WTC11 (cell line): Measurements from ENCODE around the gene ANK2. TPM values are rescaled to one million over a fixed set of nuclear protein-coding genes. Genes with fewer than 3 reads are reported as not detected.

Source experiments
- ATAC-seq: fragments of 200-7000 bp; cut with Tn5 transposase; 2 replicates; pipeline ENCODE4 v1.10.0; 2021; ENCODE audit warnings: mild to moderate bottlenecking, moderate library complexity
- CTCF ChIA-PET: fragments of 300-600 bp; sonication (Branson Sonifier 250); formaldehyde crosslinking; loops from one replicate; lab custom pipeline; 2021; ENCODE audit warnings: antibody characterized with exemption; lab: Charles Lee
- POLR2A ChIA-PET: fragments of 350-600 bp; sonication (Branson Sonifier 250); formaldehyde crosslinking; loops from one replicate; lab custom pipeline; 2021; ENCODE audit warnings: antibody characterized with exemption; lab: Charles Lee
- DNase-seq: peaks from one replicate; pipeline ENCODE4 v3.0.0; 2021; ENCODE audit warnings: low spot score
- H3K27ac Mint-ChIP-seq: 2 replicates; pipeline ENCODE4 v1.8.0; 2021; ENCODE audit warnings: mixed read lengths
- H3K27me3 Mint-ChIP-seq: 2 replicates; pipeline ENCODE4 v1.8.0; 2021; ENCODE audit warnings: low read depth, mild to moderate bottlenecking, moderate library complexity, mixed read lengths
- H3K36me3 Mint-ChIP-seq: 2 replicates; pipeline ENCODE4 v1.8.0; 2021; ENCODE audit warnings: mixed read lengths
- H3K4me1 Mint-ChIP-seq: 2 replicates; pipeline ENCODE4 v1.8.0; 2022; ENCODE audit warnings: mixed read lengths
- H3K4me3 Mint-ChIP-seq: 2 replicates; pipeline ENCODE4 v1.8.0; 2021; ENCODE audit warnings: mild to moderate bottlenecking, moderate library complexity, mixed read lengths
- H3K9me3 Mint-ChIP-seq: 2 replicates; pipeline ENCODE4 v1.8.0; 2021; ENCODE audit warnings: mixed read lengths
- ARID4B ChIP-seq: sonication (generic); formaldehyde crosslinking; IDR thresholded peaks from 2 replicates; pipeline ENCODE4 v1.8.0; 2023; ENCODE audit warnings: missing genetic modification reagents, mild to moderate bottlenecking, borderline replicate concordance
- CREM ChIP-seq: sonication (generic); formaldehyde crosslinking; IDR thresholded peaks from 2 replicates; pipeline ENCODE4 v1.8.1; 2022; ENCODE audit warnings: mild to moderate bottlenecking, missing genetic modification reagents, moderate library complexity
- ELF4 ChIP-seq: sonication (generic); formaldehyde crosslinking; IDR thresholded peaks from 2 replicates; pipeline ENCODE4 v1.8.1; 2022; ENCODE audit warnings: low read depth, mild to moderate bottlenecking, moderate library complexity, missing genetic modification reagents
- EMX1 ChIP-seq: fragments of 250-450 bp; sonication (Bioruptor Pico); IDR thresholded peaks from 2 replicates; pipeline ENCODE4 v1.8.0; 2021; ENCODE audit warnings: mild to moderate bottlenecking
- ERG ChIP-seq: fragments of 250-450 bp; sonication (Bioruptor Pico); IDR thresholded peaks from 2 replicates; pipeline ENCODE4 v1.8.0; 2021; ENCODE audit warnings: mild to moderate bottlenecking
- ESRRA ChIP-seq: sonication (generic); formaldehyde crosslinking; IDR thresholded peaks from 2 replicates; pipeline ENCODE4 v1.8.1; 2022; ENCODE audit warnings: mild to moderate bottlenecking, missing genetic modification reagents, borderline replicate concordance
- FOXK1 ChIP-seq: sonication (generic); formaldehyde crosslinking; IDR thresholded peaks from 2 replicates; pipeline ENCODE4 v1.8.0; 2022; ENCODE audit warnings: mild to moderate bottlenecking, moderate library complexity, missing genetic modification reagents
- HMGA2 ChIP-seq: fragments of 250-450 bp; sonication (Bioruptor Pico); IDR thresholded peaks from 2 replicates; pipeline ENCODE4 v1.4.0; 2021; ENCODE audit warnings: mild to moderate bottlenecking, moderate library complexity
- HMGXB4 ChIP-seq: sonication (generic); formaldehyde crosslinking; IDR thresholded peaks from 2 replicates; pipeline ENCODE4 v1.8.1; 2023; ENCODE audit warnings: mild to moderate bottlenecking, moderate library complexity, missing genetic modification reagents
- IRF2 ChIP-seq: sonication (generic); formaldehyde crosslinking; IDR thresholded peaks from 2 replicates; pipeline ENCODE4 v1.8.0; 2022; ENCODE audit warnings: low read depth, missing genetic modification reagents, borderline replicate concordance
- JAZF1 ChIP-seq: fragments of 250-450 bp; sonication (Bioruptor Pico); IDR thresholded peaks from 2 replicates; pipeline ENCODE4 v1.9.0; 2021; ENCODE audit warnings: moderate library complexity, mild to moderate bottlenecking, inconsistent platforms
- JUN ChIP-seq: sonication (generic); formaldehyde crosslinking; IDR thresholded peaks from 2 replicates; pipeline ENCODE4 v1.8.0; 2023; ENCODE audit warnings: mild to moderate bottlenecking, missing genetic modification reagents
- KAT7 ChIP-seq: sonication (generic); formaldehyde crosslinking; IDR thresholded peaks from 2 replicates; pipeline ENCODE4 v1.8.1; 2023; ENCODE audit warnings: missing genetic modification reagents, mild to moderate bottlenecking, borderline replicate concordance
- MAX ChIP-seq: sonication (generic); formaldehyde crosslinking; IDR thresholded peaks from 2 replicates; pipeline ENCODE4 v1.8.0; 2022; ENCODE audit warnings: mild to moderate bottlenecking, missing genetic modification reagents
- MLX ChIP-seq: sonication (generic); formaldehyde crosslinking; IDR thresholded peaks from 2 replicates; pipeline ENCODE4 v1.8.1; 2023; ENCODE audit warnings: mild to moderate bottlenecking, missing genetic modification reagents, moderate library complexity
- MYBL2 ChIP-seq: sonication (generic); formaldehyde crosslinking; IDR thresholded peaks from 2 replicates; pipeline ENCODE4 v1.8.1; 2023; ENCODE audit warnings: mild to moderate bottlenecking, moderate library complexity, missing genetic modification reagents
- NFATC4 ChIP-seq: fragments of 250-450 bp; sonication (Bioruptor Pico); IDR thresholded peaks from 2 replicates; pipeline ENCODE4 v1.9.0; 2021; ENCODE audit warnings: mild to moderate bottlenecking
- NR3C1 ChIP-seq: sonication (generic); formaldehyde crosslinking; conservative IDR thresholded peaks from 2 replicates; pipeline ENCODE4 v1.8.1; 2023; ENCODE audit warnings: low read depth, mild to moderate bottlenecking, missing genetic modification reagents
- ZBTB21 ChIP-seq: sonication (generic); formaldehyde crosslinking; IDR thresholded peaks from 2 replicates; pipeline ENCODE4 v1.8.1; 2023; ENCODE audit warnings: mild to moderate bottlenecking, missing genetic modification reagents, borderline replicate concordance
- ZNF121 ChIP-seq: sonication (generic); formaldehyde crosslinking; IDR thresholded peaks from 2 replicates; pipeline ENCODE4 v1.8.0; 2023; ENCODE audit warnings: missing genetic modification reagents
- ZNF138 ChIP-seq: sonication (generic); formaldehyde crosslinking; conservative IDR thresholded peaks from 2 replicates; pipeline ENCODE4 v1.8.1; 2022; ENCODE audit warnings: mild to moderate bottlenecking, moderate library complexity, missing genetic modification reagents
- ZSCAN18 ChIP-seq: fragments of 250-450 bp; sonication (Bioruptor Pico); IDR thresholded peaks from 2 replicates; pipeline ENCODE4 v2.1.2; 2022; ENCODE audit warnings: mild to moderate bottlenecking, moderate library complexity
- total RNA-seq: library from RNA; stranded (reverse); gene quantifications from 3 replicates; pipeline ENCODE4 v1.2.3, GENCODE V29; 2021

The ANK2 gene
- total RNA-seq, 1 experiment from 2014 or later = 27.9 TPM

- TF ChIP-seq IRF2 (CRISPR knock-in tag) = no peak
- no peak for TF ChIP-seq ZNF138 (CRISPR knock-in tag)
- TF ChIP-seq JAZF1 (CRISPR knock-in tag) = no peak
- no peak for TF ChIP-seq HMGXB4 (CRISPR knock-in tag)
- no peak for TF ChIP-seq MAX (CRISPR knock-in tag)
- TF ChIP-seq EMX1 (CRISPR knock-in tag) = no peak
- peak; percentile 99 for TF ChIP-seq ZNF121 (CRISPR knock-in tag)
- TF ChIP-seq FOXK1 (CRISPR knock-in tag) = no peak
- no peak for TF ChIP-seq KAT7
- TF ChIP-seq ZBTB21 (CRISPR knock-in tag) = no peak
- TF ChIP-seq JUN (CRISPR knock-in tag) = no peak
Measured at GRCh38 chr4:113248320-113248719, 198.9 kb downstream of the ANK2 start (continued).

GRCh38 chr4:113255628-113256027, 206.2 kb downstream of the ANK2 start:
- TF ChIP-seq ELF4 (CRISPR knock-in tag) = no peak
- TF ChIP-seq ERG = no peak
- TF ChIP-seq MYBL2 (CRISPR knock-in tag) = no peak
- no peak for TF ChIP-seq HMGA2 (CRISPR knock-in tag)
- peaks cover 5% of the 10 kb centered on the region for H3K36me3 Mint-ChIP-seq
- H3K4me3 Mint-ChIP-seq = no peak overlapping the region
- no peaks in the 10 kb centered on the region for H3K9me3 Mint-ChIP-seq
- H3K4me1 Mint-ChIP-seq = peaks cover 5% of the 10 kb centered on the region
- no peak for ATAC-seq
- POLR2A ChIA-PET = no interaction called here
- CTCF ChIA-PET = no interaction called here
- no peaks in the 10 kb centered on the region for H3K27me3 Mint-ChIP-seq
- no peak for DNase-seq
- no peak overlapping the region for H3K27ac Mint-ChIP-seq

GRCh38 chr4:113256946-113257345, 207.5 kb downstream of the ANK2 start:
- Mint-ChIP-seq H3K27ac (no peak overlapping the region), H3K4me1 (peaks cover 9% of the 10 kb centered on the region)
- CTCF ChIA-PET = interaction anchor here (1.5 kb wide), 1 partner anchor 151 kb away, joined by 4 read pairs; no protein-coding TSS in a partner anchor

More at GRCh38 chr4:113256946-113257345, 207.5 kb downstream of the ANK2 start:
- Mint-ChIP-seq H3K4me3 (no peak overlapping the region), H3K27me3 (no peaks in the 10 kb centered on the region), H3K36me3 (peaks cover 5% of the 10 kb centered on the region), H3K9me3 (no peaks in the 10 kb centered on the region)
- POLR2A ChIA-PET = no interaction called here
- ATAC-seq = no peak
- TF ChIP-seq JUN (CRISPR knock-in tag) (no peak), MLX (CRISPR knock-in tag) (no peak), ZSCAN18 (CRISPR knock-in tag) (no peak), CREM (CRISPR knock-in tag) (no peak), NR3C1 (CRISPR knock-in tag) (no peak), NFATC4 (CRISPR knock-in tag) (no peak), JAZF1 (CRISPR knock-in tag) (no peak), ESRRA (CRISPR knock-in tag) (no peak), MYBL2 (CRISPR knock-in tag) (no peak), ARID4B (CRISPR knock-in tag) (no peak)
- no peak for DNase-seq
